AG04449 (cell line): ENCODE results near the gene CAMTA1.

Experiments used
- CTCF ChIA-PET: fragments of 350-600 bp; formaldehyde crosslinking; extraction: SDS; loops from one replicate; lab custom pipeline; 2021; ENCODE audit warnings: antibody characterized with exemption; lab: Yijun Ruan, JAX
- POLR2A ChIA-PET: fragments of 400-600, 350-600 bp; formaldehyde crosslinking; extraction: SDS; loops from one replicate; lab custom pipeline; 2020; ENCODE audit warnings: antibody characterized with exemption, inconsistent platforms; lab: Yijun Ruan, JAX
- DNase-seq: peaks from one replicate; pipeline ENCODE4 v3.0.0-alpha.2; 2010; ENCODE audit warnings: low read depth, low spot score
- H3K4me3 ChIP-seq: 2 replicates; pipeline ENCODE4 v1.5.1; 2011; ENCODE audit warnings: low read depth, mild to moderate bottlenecking, control low read depth, low read length
- CTCF ChIP-seq: IDR thresholded peaks from one replicate; pipeline ENCODE4 v1.5.1; 2011; ENCODE audit warnings: mild to moderate bottlenecking, moderate library complexity, low read length, control low read depth, inconsistent platforms; ENCODE audit not compliant: insufficient read depth; ENCODE audit errors: missing control alignments

Gene CAMTA1

DNA sequence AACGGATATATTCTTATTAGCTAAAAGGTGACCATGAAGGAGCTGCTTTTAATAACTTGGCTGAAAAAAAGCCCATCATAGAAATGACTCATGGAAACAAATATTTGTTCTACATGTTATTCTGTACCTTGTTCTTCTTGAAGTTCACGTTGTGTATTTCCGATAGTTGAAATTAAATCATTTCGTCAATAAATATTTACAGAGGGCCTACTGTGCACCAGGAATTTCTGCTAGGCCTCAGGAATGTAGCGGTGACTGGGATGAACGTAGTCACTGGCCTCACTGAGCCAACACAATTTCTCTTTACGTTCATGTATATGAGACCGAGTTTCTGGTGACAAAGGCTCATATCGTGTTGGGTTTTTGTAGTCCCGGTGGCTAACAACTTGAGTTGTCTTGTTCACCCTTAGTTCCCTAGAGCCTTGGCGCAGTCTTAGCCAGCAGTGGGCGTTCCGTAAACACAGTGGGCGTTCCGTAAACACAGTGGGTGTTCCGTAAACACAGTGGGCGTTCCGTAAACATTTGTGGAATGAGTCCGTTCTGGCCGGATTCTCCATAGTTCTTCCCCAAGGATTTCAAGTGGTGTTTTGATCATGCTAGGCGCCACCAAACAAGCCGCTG lies 932.6 kb downstream of the CAMTA1 start:
- no peak for TF ChIP-seq CTCF
- ChIA-PET POLR2A (interaction anchor here (0.6 kb wide), 1 partner anchor 995 kb away, joined by 3 read pairs; no protein-coding TSS in a partner anchor), CTCF (interaction anchor here (0.6 to 1.6 kb wide), 6 partner anchors 31 to 940 kb away, joined by 3 to 10 read pairs (median 4); no protein-coding TSS in a partner anchor)

DNA sequence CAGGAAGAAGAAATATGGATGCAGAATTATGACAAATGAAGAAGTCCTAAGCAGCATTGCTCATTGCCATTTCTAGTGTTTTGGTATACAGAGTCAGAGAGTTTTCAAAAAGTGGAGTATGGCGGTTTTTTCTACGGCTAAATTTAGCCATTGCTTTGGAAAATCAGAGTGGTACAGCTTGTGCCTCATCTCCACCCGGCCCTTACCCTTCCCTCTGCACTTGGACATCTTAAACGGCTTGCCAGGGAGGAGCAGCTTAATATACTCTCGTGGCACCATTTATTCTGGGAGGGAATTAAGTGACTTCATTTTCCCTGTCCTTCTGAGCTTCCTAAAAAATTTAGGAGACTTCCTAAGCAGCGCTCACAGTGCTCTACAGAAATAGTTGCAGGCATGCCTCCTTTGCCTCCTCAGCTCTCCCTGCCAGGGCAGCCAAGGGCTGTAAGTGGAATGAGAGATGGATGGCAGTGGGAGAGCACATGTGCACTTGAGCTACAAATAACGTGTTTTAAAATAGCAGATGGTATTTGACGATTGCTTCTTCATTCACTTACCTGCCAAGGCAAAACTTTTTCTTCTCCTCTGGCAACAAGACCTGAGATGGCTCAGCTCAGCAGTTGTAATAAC lies 934.3 kb downstream of the CAMTA1 start:
- POLR2A ChIA-PET: no interaction called here
- CTCF ChIA-PET: interaction anchor here (1.1 to 7.2 kb wide), 3 partner anchors 33 to 52 kb away, joined by 3 to 46 read pairs (median 7); no protein-coding TSS in a partner anchor
- DNase-seq: no peak
- no peak for TF ChIP-seq CTCF
- no peak overlapping the region for H3K4me3 ChIP-seq

More for the DNA sequence above, 932.6 kb downstream of the CAMTA1 start:
- H3K4me3 ChIP-seq: no peak overlapping the region
- no peak for DNase-seq

GRCh38 chr1:7721940-7722669 lies 936.9 kb downstream of the CAMTA1 start:
- no peak overlapping the region for H3K4me3 ChIP-seq
- peak; percentile 7 for DNase-seq
- ChIA-PET CTCF (interaction anchor here (1.1 to 7.2 kb wide), 4 partner anchors 10 to 53 kb away, joined by 3 to 46 read pairs (median 4); no protein-coding TSS in a partner anchor), POLR2A (no interaction called here)
- no peak for TF ChIP-seq CTCF

GRCh38 chr1:7722670-7723012 lies 937.4 kb downstream of the CAMTA1 start:
- TF ChIP-seq CTCF: no peak
- ChIA-PET CTCF (interaction anchor here (1.1 to 7.2 kb wide), 3 partner anchors 11 to 54 kb away, joined by 3 to 46 read pairs (median 5); no protein-coding TSS in a partner anchor), POLR2A (no interaction called here)
- no peak for DNase-seq
- H3K4me3 ChIP-seq: no peak overlapping the region

- DNase-seq: no peak
- ChIA-PET CTCF (interaction anchor here (0.6 to 2.4 kb wide), 5 partner anchors 14 to 1333 kb away, joined by 3 to 15 read pairs (median 4); no protein-coding TSS in a partner anchor), POLR2A (no interaction called here)
- H3K4me3 ChIP-seq: no peak overlapping the region
- no peak for TF ChIP-seq CTCF
These were observed 941.4 kb downstream of the CAMTA1 start for GRCh38 chr1:7726623-7727022.
